Body of pancreas (tissue), 4 donors: ENCODE results near the gene PHF5A. TPM values are rescaled to one million over a fixed set of nuclear protein-coding genes. Genes with fewer than 3 reads are reported as not detected.

Experiments
- ATAC-seq: fragments of 150-250 bp; one replicate; pipeline ENCODE4 v1.9.1; 2016
- DNase-seq, 4 donors: peaks; one replicate each; pipeline ENCODE4 v3.0.0-alpha.2; 2019
- H3K27ac ChIP-seq, 4 donors: fragments of 200-600 bp; sonication (generic); 1 replicate in 3 of 4; 2 replicates in 1 of 4; pipeline versions ENCODE4 v1.5.1 to v1.6.1; 2016 to 2019; ENCODE audit warnings: mild to moderate bottlenecking in 1 of 4, mixed read lengths in 1 of 4, moderate library complexity in 1 of 4
- H3K27me3 ChIP-seq, 2 donors: fragments of 200-600 bp; sonication (generic); one replicate each; pipeline ENCODE4 v1.6.0; 2016; ENCODE audit warnings: mild to moderate bottlenecking in 1 of 2
- H3K36me3 ChIP-seq, 2 donors: fragments of 200-600 bp; sonication (generic); replicated peaks in 1 of 2; 2 replicates each; pipeline ENCODE4 v1.5.1; 2016; ENCODE audit warnings: low read depth in 2 of 2; ENCODE audit not compliant: insufficient read depth in 1 of 2
- H3K4me1 ChIP-seq: fragments of 200-600 bp; sonication (generic); one replicate; pipeline ENCODE4 v1.6.0; 2016
- H3K4me3 ChIP-seq, 2 donors: fragments of 200-600 bp; sonication (generic); 1 replicate in 1 of 2; 2 replicates in 1 of 2; pipeline ENCODE4 v1.5.1; 2016 to 2019
- H3K9me3 ChIP-seq, 3 donors: fragments of 200-600 bp; sonication (generic); 1 replicate in 2 of 3; 2 replicates in 1 of 3; pipeline ENCODE4 v1.5.1; 2016
- POLR2A ChIP-seq, 3 donors: fragments of 450-650 bp; IDR thresholded peaks; one replicate each; pipeline ENCODE4 v1.6.1; 2016; ENCODE audit warnings: antibody characterized with exemption in 3 of 3, mild to moderate bottlenecking in 2 of 3
- WGBS, 2 donors: methylation state at CpG; one replicate each; pipeline ENCODE4 v1.1.5; 2017; 5-methylcytosine and 5-hydroxymethylcytosine counted together
- intact Hi-C: fragments of 100-400 bp; cut with DNase I; formaldehyde crosslinking; loops from one replicate; pipeline ENCODE4 v1.15.1; 2023
- total RNA-seq, 2 donors: library from RNA; depleted of rRNA; stranded (reverse); fragments of >200 nt; gene quantifications; one replicate each; pipeline ENCODE4 v1.1.0, GENCODE V29; 2016
- TF ChIP-seq, protein P1 (sequence below), 7 experiments: fragments of 450-650 bp in 4 of 7; fragments of 200-600 bp in 3 of 7; sonication (generic) in 3 of 7; IDR thresholded peaks; one replicate each; pipeline ENCODE4 v1.5.1; 2016 to 2019; ENCODE audit warnings: antibody characterized with exemption in 7 of 7

PHF5A gene
- total RNA-seq, 2 donors from 2014 or later: 15.5 to 19.2 TPM

- Histone ChIP-seq H3K27ac (peak overlapping the region in 1 of 4 donors; percentile 21), H3K9me3 (no peaks in the 10 kb centered on the region), H3K27me3 (no peaks in the 10 kb centered on the region), H3K36me3 (peaks cover 0 to 17% of the 10 kb centered on the region in 2 donors), H3K4me3 (no peak overlapping the region), H3K4me1 (peaks cover 24% of the 10 kb centered on the region)
- no peak for DNase-seq
- no peak for TF ChIP-seq POLR2A (IDR thresholded peaks at IDR 0.05)
- TF ChIP-seq, protein P1, sequence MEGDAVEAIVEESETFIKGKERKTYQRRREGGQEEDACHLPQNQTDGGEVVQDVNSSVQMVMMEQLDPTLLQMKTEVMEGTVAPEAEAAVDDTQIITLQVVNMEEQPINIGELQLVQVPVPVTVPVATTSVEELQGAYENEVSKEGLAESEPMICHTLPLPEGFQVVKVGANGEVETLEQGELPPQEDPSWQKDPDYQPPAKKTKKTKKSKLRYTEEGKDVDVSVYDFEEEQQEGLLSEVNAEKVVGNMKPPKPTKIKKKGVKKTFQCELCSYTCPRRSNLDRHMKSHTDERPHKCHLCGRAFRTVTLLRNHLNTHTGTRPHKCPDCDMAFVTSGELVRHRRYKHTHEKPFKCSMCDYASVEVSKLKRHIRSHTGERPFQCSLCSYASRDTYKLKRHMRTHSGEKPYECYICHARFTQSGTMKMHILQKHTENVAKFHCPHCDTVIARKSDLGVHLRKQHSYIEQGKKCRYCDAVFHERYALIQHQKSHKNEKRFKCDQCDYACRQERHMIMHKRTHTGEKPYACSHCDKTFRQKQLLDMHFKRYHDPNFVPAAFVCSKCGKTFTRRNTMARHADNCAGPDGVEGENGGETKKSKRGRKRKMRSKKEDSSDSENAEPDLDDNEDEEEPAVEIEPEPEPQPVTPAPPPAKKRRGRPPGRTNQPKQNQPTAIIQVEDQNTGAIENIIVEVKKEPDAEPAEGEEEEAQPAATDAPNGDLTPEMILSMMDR (IDR thresholded peaks at IDR 0.05): no peak
- 75 to 92% methylated on average over 5 of the region's 5 CpGs for WGBS, 2 donors
- no peak for ATAC-seq
- intact Hi-C loops: loop anchor here (10.0 kb wide), 1 partner anchor 59 kb away; no protein-coding TSS in a partner anchor
Measured at GRCh38 chr22:41513391-41513790, 44.9 kb upstream of the PHF5A start.

GRCh38 chr22:41512421-41513194 lies 44.1 kb upstream of the PHF5A start:
- Histone ChIP-seq H3K27ac (peak overlapping the region in 2 of 4 donors; percentile 46 to 69), H3K9me3 (no peaks in the 10 kb centered on the region), H3K27me3 (no peaks in the 10 kb centered on the region), H3K36me3 (peaks cover 0 to 22% of the 10 kb centered on the region in 2 donors), H3K4me1 (peaks cover 24% of the 10 kb centered on the region), H3K4me3 (no peak overlapping the region)
- no peak for TF ChIP-seq POLR2A (IDR thresholded peaks at IDR 0.05)
- TF ChIP-seq, protein P1 (IDR thresholded peaks at IDR 0.05): no peak
- no peak for ATAC-seq
- intact Hi-C loops: loop anchor here (10.0 kb wide), 1 partner anchor 58 kb away; no protein-coding TSS in a partner anchor
- no peak for DNase-seq
- WGBS, 2 donors: 82 to 86% methylated on average over 16 to 17 of the region's 17 CpGs

- DNase-seq (peak in 1 of 4 donors; percentile 44), ATAC-seq (peak; percentile 58)
- peak overlapping the region in 3 of 4 donors; percentile 23 to 69 (median 46) for H3K27ac ChIP-seq
- no peaks in the 10 kb centered on the region for H3K9me3 ChIP-seq
- H3K4me1 ChIP-seq: peaks cover 24% of the 10 kb centered on the region
- H3K4me3 ChIP-seq: no peak overlapping the region
- TF ChIP-seq POLR2A (IDR thresholded peaks at IDR 0.05): no peak
- TF ChIP-seq, protein P1 (IDR thresholded peaks at IDR 0.05): no peak
- H3K27me3 ChIP-seq: no peaks in the 10 kb centered on the region
- WGBS, 2 donors: 32 to 47% methylated on average over 2 of the region's 2 CpGs
- intact Hi-C loops: loop anchor here (10.0 kb wide), 1 partner anchor 57 kb away; no protein-coding TSS in a partner anchor
- H3K36me3 ChIP-seq: peaks cover 0 to 22% of the 10 kb centered on the region in 2 donors
Measured at GRCh38 chr22:41511521-41511968, 43.1 kb upstream of the PHF5A start.

- no peak for DNase-seq
- Histone ChIP-seq H3K9me3 (no peaks in the 10 kb centered on the region), H3K4me3 (no peak overlapping the region), H3K4me1 (peaks cover 24% of the 10 kb centered on the region), H3K27ac (no peak overlapping the region), H3K27me3 (no peaks in the 10 kb centered on the region), H3K36me3 (peaks cover 0 to 13% of the 10 kb centered on the region in 2 donors)
- no peak for ATAC-seq
- intact Hi-C loops: no loop called here
- TF ChIP-seq POLR2A (IDR thresholded peaks at IDR 0.05): no peak
- TF ChIP-seq, protein P1 (IDR thresholded peaks at IDR 0.05): no peak
- 75% methylated on average over 12 of the region's 12 CpGs; no CpG with 5 or more reads in 1 of the 2 donors for WGBS, 2 donors
Measured at GRCh38 chr22:41508770-41509170, 40.3 kb upstream of the PHF5A start.
